ENCODE measurements around the gene MBD2.

DNA sequence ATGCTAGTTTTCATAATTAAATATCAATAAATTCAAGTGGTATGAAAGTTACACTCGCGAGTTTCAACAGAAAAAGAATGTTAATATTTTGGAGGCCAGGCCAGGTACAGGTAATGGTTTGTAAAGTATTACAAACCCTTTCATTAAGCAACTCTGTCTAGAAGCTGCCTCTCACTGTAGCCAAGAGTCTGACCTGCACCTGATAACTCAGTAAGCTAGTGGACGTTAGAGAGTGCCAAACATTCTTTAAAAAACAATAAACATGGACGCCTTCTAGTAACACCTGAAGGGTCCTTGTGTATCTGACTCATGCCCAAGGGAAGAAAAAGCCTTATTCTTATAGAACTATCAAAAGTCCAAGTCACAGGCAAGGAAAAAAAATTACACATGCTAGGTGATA is 70.2 kb downstream of the MBD2 start:
- TF ChIP-seq CTCF (IDR thresholded peaks at IDR 0.05 in 4 of 5, conservative IDR thresholded peaks at IDR 0.05 in 1 of 5) (no peak), POLR2A (IDR thresholded peaks at IDR 0.05) (no peak)
